HG02870 (cell line): ENCODE measurements around the gene FAM180A.

Experiments used
- ATAC-seq: cut with Tn5 transposase; IDR thresholded peaks from one replicate; pipeline ENCODE4 v1.9.1; 2021; ENCODE audit warnings: mild to moderate bottlenecking, moderate library complexity; ENCODE audit not compliant: unreplicated experiment

Gene FAM180A

DNA sequence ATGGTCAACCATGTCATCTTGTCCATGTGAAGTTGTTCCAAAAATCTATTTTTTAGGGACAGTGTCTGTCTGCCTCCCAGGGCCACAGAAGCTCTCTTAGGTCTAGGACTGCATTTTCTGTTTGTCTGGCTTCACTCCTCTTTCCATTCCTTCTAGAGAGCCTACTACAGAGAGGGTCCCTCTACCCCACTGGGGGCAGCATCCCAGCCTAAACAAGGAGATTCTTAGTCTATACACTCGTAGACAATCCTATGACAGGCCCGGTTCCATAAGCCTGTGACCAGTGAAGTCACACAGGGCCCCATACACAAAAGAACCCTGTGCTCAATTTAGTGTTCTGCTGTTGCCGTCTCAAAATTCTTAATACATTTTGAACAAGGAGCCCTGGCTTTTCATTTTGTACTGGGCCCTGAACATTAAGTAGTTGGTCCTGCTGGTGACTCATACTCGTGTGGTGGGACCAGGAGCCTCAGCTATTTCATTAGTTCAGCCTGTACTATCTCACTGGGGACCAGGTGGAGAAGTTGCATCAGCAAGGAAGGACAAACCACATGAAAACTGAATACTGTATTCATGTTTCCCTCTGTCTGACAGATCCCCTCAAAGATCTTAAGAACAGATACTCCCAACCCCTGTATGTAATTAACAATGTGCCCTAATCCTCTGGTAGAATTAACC lies 23.5 kb upstream of the FAM180A start:
- no peak for ATAC-seq

DNA sequence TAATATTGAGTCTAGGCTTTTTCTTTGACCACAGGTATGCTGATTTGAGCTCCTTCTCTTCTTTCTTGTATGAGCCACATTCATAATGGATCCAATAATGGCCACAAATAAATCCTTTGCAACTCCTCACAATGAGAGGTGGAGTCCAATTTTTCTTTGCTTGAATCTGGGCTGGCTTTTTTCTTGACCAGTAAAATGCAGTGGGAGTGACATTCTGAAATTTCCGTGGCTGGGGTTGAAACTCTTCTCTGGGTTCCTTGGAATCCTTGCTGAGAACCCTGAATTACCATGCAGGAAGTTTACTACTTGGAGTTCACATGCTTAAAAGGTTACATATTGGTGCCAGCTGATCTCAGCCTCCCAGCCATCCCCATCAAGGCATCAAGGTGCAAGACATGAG lies 22.4 kb upstream of the FAM180A start:
- ATAC-seq: no peak

DNA sequence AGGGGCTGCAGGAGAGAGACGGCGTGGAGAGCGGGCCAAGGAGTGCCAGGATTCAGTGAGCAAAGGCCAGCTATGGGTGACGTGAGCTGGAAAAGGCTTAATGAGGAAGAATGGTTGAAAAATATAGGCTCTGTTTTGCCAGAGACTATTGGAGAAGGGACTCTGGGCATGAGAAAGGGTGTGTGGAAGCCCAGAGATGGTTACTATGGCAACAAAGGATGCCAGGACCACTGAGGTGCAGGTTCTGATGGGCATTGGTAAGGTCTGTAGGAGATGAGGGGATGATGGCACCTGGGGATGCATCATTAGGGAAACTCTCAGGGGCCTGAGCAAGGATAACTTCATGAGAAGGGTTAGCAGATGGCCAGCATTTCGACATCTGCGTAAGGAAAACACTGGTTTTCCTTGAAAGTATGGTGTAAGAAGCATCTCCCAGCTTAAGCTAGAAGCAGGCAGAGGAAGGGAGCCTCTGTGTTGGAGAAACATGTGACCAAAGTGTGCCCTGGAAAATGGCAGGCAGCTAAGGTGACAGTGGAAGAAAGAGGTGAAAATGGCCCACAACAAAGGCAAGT lies 21.6 kb upstream of the FAM180A start:
- ATAC-seq: no peak

DNA sequence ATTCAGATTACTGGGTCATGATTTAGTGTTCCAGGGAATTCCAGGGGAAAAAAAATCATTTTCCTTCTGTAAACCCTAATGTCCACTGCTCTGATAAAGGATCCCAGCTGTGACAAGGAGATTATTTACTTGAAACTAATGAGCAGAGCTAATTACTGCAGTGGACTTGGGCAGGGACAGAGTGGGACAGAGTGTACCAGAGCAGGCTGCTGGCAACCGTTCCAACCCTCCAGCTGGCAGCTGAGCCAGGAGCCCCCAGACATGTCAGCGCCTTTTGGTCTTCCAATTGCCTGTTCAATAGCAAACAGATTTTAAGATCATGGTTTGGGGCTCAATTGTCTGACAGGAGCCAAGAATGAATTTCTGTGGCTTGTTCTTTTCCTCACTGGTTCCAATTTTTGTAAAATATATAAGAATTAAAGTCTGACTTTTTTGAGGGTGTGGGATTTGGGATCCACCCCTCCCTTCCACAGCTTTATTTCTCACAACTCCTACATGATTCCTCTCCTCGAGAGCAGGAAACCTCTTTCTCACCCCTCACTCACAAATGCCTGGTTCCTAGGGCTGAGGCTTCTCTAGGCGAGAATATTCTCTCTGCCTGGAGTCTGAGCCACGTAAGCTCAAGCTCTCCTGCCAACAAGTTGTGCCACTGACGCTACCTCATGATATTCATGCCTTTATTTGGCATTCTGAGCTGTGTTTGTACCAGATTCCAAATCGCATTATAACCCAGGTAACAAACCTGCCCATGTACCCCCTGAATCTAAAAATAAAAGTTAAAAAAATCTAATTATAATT lies 20.6 kb upstream of the FAM180A start:
- ATAC-seq: no peak

DNA sequence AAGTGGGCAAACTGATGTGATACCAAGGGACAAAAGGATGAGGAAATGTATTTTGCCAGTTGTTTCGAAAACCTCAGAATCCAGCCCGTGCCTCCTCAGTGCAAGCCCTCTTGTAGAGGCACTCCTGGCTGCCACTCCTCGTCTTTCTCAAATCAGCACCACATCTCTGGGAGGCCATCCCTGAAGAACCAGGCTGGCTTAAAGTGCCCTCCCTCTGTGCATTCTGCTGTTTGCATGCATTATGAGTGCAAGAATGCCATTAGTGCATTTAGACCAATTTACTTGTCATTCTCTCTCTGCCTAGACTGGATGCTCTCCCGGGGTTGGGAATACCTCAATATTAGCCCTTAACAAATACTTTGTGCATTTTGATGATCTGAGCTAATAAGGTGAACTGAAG lies 19.9 kb upstream of the FAM180A start:
- ATAC-seq: no peak

DNA sequence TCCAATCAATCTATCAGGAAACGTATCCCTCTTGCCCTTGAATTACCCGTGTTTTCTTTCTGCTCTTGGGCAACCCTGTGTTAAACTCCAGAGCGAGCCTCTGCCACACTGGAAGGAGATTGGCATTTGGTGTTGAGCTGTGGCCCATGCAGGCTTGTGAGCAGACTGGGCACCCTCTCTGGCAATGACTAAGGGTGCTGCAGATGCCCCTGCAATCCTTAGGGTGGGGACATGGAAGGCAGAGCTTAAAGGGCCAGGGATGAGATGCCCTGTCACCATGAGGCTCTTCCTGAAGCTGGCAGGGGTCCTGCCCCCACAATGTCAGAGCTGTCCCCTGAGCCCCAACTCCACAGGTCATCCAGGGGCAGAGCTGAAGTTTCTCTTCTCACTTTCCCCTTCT lies 19.5 kb upstream of the FAM180A start:
- ATAC-seq: no peak

DNA sequence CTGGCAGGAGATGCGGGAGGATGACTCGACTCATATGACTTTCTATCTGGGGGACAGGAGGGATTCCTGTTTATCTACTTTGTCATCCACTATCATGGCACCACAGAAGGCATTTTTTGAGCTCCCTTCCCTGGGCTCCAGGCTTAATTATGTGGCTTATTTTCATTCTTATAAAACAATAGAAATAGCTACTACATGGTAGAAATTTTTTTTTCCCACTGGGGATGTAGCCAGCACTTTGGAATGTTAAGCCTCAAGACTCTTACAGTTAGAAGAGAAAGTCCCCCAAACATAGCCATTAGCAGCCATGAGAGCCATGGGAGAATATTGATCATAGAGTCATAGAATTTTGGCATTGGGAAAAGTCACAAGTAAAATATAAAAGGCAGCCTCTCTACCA lies 14.6 kb upstream of the FAM180A start:
- no peak for ATAC-seq

DNA sequence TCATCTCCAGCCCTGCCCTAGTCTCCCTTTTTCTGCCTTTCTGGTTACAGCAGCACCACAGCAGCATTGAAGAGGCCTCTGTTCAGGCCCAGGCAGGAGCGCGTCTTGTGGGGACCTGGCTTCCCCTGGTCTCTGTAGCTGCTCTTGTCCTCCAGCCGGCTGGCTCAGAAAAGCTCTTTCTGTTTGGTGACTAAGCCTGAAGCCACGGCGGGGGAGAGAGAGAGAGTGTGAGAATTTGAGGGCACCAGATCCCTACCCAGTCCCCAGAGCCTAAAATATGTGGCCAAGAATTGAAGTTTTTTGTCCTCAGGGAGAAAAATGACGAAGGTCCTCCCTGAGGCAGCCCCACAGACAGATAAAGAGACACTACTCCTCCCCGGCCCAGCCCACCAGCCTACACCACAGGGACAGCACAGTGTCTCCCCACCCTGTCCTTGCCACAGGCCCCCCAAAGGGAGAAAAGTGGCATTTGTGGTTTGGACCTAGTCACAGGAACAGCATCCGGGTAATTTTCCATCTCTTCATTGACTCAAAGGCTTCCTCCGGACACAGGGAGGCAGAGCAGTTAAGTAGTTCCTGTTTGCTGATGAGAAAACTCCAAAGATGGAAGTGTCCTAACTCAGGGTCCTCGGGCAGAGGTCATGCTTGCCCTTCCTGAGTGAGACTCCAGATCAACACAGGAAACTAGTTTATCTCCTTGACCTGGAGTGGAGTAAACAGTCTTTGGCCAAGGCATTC lies 13.3 kb upstream of the FAM180A start:
- ATAC-seq: no peak

DNA sequence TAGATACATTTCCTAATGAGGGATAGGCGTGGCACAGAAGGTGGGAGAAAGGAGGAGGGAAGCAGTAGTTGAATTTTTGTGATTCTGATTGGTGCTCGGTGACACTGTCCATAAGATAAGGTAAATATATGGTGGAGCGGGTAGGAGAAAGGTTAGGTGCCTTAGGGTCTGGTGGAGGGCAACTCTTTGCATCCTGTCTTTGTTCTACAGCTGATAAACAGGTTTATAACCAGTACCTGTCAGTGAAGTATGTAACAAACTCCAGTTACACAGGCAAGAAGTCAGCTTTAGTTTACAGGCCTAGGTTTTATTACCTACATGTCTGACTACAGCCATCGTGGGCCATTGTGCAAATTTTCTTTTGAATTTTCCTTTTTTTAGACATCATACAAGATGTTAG lies 10.9 kb upstream of the FAM180A start:
- no peak for ATAC-seq

DNA sequence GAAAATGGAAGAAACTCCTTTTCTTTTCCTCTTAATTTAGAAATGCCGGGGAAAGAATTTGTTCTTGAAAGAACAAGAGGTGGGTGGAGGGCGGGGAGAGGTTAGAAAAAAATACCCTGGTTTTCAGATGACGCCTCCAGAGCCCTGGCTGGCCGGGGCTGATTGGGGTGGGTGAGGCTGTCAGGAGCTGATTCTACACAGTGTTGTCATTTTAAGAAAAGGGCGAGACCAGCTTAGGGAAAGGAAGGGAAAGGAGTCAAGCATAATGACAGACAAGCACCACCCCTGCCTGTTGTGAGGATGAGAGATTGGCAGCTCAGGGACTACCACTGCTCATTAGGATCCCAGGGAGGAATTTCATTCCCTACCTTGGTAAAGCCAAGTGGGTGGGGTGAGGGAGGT lies 9.9 kb upstream of the FAM180A start:
- no peak for ATAC-seq

DNA sequence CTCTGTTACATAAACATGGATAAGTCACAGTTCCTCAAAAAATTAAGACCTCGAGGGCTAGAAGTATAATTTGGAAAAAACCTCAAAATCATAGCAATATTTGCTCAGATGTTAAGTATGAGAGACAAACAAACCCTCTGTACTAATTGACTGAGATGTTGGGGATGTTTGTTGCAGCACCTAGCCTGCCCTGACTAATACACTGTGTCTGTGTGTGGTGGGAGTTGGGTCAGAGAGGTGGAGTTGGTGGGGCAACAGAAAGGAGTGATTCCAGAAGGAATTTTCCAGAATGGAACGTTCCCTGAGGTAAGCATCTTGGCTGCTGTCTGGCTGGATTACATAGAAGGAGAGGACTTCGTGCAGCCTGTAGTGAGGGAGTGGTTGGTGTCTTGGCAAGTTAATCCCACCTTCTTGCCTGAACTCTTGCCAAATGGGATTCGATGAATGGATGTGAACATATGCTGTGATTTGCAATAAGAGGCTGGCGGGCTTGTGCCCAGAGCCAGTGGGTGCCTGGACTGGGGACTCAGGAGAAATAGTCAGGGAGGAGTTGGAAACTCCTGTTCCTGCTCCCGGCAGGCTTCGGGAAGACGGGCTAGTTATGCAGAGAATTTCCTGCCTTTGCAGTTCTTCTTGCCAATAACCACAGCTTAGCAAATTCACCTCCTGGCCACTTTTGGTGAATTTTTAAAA lies 9.3 kb upstream of the FAM180A start:
- no peak for ATAC-seq

DNA sequence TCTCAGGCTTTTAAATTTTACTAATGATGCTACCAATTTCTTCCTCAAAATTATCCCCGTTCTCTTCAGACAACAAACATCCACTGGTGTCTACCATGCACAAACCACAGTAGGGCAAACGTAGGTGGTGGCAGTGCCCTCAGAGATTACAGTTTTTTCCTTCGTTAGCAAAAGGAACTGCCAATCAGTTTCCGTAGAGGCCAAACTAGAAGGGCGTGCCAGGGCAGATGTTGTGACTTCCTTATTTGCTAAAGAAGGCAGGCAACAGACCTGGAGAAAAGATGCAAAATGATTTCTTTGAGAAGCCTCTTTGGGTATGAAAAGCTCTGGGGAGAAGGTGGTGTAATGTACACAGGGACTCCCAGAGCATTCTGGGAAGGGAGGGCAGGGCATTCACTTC lies 7.6 kb upstream of the FAM180A start:
- no peak for ATAC-seq

DNA sequence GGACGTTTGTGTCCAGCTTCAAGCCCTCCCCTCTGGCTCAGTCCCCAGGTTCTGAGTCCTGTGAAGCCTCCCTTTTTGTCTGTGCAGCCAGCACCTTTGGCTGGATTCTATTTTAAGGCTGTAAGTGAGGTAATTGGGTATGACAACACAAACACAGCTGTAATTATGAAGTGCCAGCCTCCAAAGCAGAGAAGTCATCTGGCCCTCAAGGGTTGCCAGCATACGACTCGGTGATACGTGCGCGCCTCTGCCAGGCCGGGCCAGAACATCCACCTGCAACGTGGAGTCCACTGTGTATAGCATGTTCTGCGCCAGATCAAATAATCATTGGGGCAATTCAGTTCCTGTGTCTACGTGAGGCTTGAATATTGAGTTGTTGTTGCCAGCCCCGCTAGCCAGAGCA lies 6.7 kb upstream of the FAM180A start:
- ATAC-seq: no peak

DNA sequence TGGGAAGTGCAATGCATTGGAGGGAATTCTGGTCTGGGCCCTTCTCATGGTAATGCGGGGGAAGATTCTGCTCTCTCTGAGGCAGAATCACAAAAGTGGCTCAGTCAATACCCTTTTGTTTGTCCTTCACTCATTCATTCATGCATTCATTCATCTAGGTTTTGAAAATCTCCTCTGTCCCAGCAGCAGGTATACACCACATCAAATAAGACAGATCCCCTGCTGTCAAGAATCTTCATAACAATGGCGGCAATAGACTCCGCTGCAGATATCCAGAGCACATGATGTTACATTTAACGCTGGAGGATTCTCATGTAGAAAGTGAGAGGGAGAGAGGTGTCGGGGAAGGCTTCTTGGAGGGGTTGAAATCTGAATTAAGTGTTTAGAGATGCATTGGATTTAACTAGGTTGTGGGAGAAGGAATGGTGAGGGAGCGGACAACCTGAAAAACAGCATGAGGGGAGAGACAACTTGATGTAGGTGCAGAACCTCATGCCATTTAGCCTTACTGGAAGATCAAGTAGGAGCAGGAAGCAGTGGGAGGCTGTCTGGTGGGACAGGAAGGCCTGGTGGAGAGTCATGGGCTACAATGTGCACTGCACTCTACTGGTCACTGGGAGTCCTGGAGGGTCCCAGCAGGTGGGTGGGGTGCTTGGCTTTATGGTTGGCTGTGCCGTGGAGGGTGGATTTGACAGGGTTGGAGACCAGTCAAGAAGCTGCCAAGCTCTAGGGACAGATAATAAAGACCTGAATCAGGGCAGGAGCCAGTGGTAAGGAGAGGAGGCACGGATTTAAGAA lies 5.2 kb upstream of the FAM180A start:
- ATAC-seq: no peak

DNA sequence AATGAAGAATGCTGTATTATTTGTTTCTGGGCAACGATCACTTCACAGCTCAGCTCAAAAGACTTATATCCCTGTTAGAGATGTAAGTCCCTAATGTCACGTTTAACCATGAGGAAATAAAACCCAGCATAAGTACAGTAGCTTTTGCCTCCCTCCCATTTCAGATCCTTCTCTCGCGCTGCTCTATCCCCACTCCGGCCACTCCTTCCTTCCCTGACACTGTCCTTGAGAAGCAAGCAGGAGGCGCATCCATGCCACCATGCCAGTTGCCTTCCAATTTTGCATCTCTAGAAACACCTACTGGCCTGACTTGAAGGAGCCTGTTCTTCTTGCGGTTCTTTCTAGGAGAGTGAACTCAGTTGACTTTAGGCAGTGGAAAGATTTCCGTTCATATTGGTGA lies 1.2 kb downstream of the FAM180A start:
- no peak for ATAC-seq

DNA sequence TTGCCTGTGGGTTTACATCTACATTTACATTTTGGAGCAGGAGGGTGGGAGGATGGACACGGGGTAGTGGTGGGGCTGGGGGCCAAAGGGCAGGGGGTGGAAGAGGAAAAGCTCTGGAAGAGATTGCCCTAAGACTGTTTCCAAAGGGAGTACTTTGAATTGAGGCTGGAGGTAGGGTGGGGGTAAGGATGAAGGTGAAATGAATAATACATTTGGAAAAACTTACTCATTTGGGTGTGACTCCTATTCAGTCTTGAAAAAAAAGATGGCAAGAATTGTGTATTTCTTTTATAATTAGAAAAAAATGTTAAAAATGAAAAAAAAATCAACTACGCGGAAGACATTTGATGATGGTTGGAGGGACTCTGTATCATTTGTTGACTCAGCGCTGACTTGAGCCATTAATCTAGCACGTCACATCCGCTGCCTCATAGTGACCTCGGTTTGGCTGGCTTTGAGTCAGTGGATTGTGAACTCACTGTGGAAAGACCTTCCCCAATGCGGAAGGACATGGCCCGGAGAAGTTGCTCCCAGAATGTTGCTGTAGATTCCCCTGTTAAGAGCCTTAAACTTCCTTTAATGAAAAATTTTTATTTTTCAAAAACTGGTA lies 2.8 kb downstream of the FAM180A start:
- no peak for ATAC-seq

DNA sequence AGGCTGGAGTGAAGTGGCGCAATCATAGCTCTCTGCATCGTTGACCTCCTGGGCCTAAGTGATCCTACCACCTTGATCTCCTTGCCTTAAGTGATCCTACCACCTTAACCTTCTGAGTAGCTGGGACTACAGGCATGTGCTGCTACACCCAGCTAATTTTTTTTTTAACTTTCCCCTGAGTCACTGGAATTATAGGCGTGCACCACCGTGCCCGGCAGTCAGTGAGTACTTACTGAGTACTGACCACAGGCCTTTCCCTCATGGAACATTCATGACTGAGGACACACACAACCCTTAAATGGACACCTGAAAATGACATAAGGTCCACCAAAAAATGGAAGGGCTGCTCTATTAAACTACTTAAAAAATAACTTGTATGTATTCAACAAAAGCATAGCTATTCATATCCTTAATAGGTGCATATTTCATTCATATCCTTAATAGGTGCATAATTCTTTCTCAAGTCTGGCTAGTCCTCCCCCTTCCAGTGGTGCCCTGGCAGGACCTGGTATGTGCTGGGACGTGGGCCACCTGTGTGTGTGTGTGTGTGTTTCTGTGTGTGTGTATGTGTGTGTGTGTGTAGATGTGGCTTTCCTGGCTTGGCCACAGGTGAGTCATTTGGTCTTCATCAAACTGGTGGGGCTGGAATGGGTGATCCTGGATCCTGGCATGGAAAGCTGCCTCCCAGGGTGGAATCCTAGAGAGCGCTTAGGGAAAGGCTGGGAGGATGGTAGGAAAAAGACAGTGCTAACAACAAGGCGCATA lies 3.5 kb downstream of the FAM180A start:
- ATAC-seq: no peak

DNA sequence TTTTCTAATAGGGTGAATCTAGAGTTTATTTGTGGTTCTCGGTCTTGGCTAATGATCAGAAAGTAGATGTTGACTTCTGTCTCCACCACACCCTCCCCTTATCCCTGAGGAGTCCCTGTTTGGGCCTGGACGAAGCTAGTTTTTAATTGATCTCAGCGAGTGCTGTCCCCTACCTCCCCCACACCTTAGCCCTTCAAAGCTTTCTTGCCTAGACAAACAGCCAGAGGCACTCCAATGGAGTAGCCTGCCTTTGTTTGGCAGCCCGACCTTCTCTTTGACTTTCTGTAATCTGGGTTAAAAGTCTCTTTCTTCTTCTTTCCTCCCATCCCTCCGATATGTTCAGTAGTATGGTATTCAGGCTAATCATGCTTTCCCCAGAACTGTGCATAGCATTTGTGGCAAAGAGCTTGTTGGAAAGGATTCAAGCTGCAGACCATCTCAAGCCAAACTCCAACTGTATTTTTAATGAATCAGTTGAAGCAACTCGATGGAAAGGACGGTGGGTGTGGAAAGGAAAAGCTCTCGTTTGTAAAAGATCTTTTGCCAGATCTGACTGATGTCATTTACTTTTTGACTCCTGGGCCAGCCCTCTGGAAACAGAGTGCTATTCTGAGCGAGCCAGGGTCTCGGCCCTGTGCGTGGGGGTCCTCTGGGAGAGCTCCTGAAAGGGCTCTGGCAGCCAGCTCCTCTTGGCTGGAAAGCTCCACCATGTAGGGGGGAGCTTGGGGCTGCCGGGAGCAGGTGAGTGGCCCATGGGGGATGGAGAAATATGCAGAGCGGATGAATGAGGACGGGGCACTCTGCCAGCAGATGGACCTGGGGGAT lies 4.5 kb downstream of the FAM180A start:
- no peak for ATAC-seq
